ENCODE results near the gene SERPINB12.

The SERPINB12 gene

GRCh38 chr18:63542069-63542468, at the start of gene SERPINB12:
Gene SERPINB12 (plus strand): TSS chr18:63542369. CDS start chr18:63556160, 13,791 bp downstream.
- FAIRE-seq, result no peak
- no peak for DNase-seq (ENCODE audit: insufficient read length, low spot score)

- no peak for DNase-seq (ENCODE audit: insufficient read length, low spot score)
- FAIRE-seq, result no peak
Measured at GRCh38 chr18:63492851-63493250, 49.3 kb upstream of the SERPINB12 start.

GRCh38 chr18:63495675-63496074, 46.5 kb upstream of the SERPINB12 start:
- no peak for DNase-seq (ENCODE audit: insufficient read length, low spot score)
- FAIRE-seq, result no peak

- FAIRE-seq (no peak), DNase-seq (ENCODE audit: insufficient read length, low spot score) (peak; percentile 25)
Measured at GRCh38 chr18:63505566-63506335, 36.4 kb upstream of the SERPINB12 start.

GRCh38 chr18:63506336-63506646, 35.9 kb upstream of the SERPINB12 start:
- FAIRE-seq, result no peak

GRCh38 chr18:63508596-63508995, 33.6 kb upstream of the SERPINB12 start:
- DNase-seq (ENCODE audit: insufficient read length, low spot score), result no peak
- FAIRE-seq, result no peak

More at GRCh38 chr18:63506336-63506646, 35.9 kb upstream of the SERPINB12 start:
- DNase-seq (ENCODE audit: insufficient read length, low spot score), result no peak

- DNase-seq (ENCODE audit: insufficient read length, low spot score), result peak; percentile 9
- FAIRE-seq, result no peak
Measured at GRCh38 chr18:63511285-63511684, 30.9 kb upstream of the SERPINB12 start.

- DNase-seq (ENCODE audit: insufficient read length, low spot score) (no peak), FAIRE-seq (no peak)
Measured at GRCh38 chr18:63514326-63514725, 27.8 kb upstream of the SERPINB12 start.

- no peak for DNase-seq (ENCODE audit: insufficient read length, low spot score)
- no peak for FAIRE-seq
Measured at GRCh38 chr18:63514888-63515678, 27.1 kb upstream of the SERPINB12 start.

GRCh38 chr18:63515801-63516200, 26.4 kb upstream of the SERPINB12 start:
- FAIRE-seq, result no peak
- DNase-seq (ENCODE audit: insufficient read length, low spot score), result no peak

- peak; percentile 24 for DNase-seq (ENCODE audit: insufficient read length, low spot score)
- FAIRE-seq, result no peak
Measured at GRCh38 chr18:63518178-63519012, 23.8 kb upstream of the SERPINB12 start.

GRCh38 chr18:63520053-63520685, 22.0 kb upstream of the SERPINB12 start:
- DNase-seq (ENCODE audit: insufficient read length, low spot score) (no peak), FAIRE-seq (no peak)

GRCh38 chr18:63523660-63524059, 18.5 kb upstream of the SERPINB12 start:
- FAIRE-seq (no peak), DNase-seq (ENCODE audit: insufficient read length, low spot score) (no peak)

- FAIRE-seq, result no peak
- DNase-seq (ENCODE audit: insufficient read length, low spot score), result no peak
Measured at GRCh38 chr18:63527251-63527650, 14.9 kb upstream of the SERPINB12 start.

GRCh38 chr18:63528863-63529492, 13.2 kb upstream of the SERPINB12 start:
- DNase-seq (ENCODE audit: insufficient read length, low spot score), result no peak
- FAIRE-seq, result no peak

- no peak for DNase-seq (ENCODE audit: insufficient read length, low spot score)
- FAIRE-seq, result no peak
Measured at GRCh38 chr18:63532471-63532870, 9.7 kb upstream of the SERPINB12 start.

GRCh38 chr18:63534615-63535014, 7.6 kb upstream of the SERPINB12 start:
- no peak for FAIRE-seq

GRCh38 chr18:63539904-63540510, 2.2 kb upstream of the SERPINB12 start:
- FAIRE-seq, result no peak
- DNase-seq (ENCODE audit: insufficient read length, low spot score), result peak; percentile 10

More at GRCh38 chr18:63534615-63535014, 7.6 kb upstream of the SERPINB12 start:
- no peak for DNase-seq (ENCODE audit: insufficient read length, low spot score)

- FAIRE-seq (no peak), DNase-seq (ENCODE audit: insufficient read length, low spot score) (no peak)
Measured at GRCh38 chr18:63544017-63544416, 1.8 kb downstream of the SERPINB12 start.

GRCh38 chr18:63545000-63545399, 2.8 kb downstream of the SERPINB12 start:
- no peak for FAIRE-seq
- no peak for DNase-seq (ENCODE audit: insufficient read length, low spot score)
